GM21447 (cell line): ENCODE data around the gene PXK.

Experiments used
- ATAC-seq: cut with Tn5 transposase; IDR thresholded peaks from one replicate; pipeline ENCODE4 v1.9.1; 2021; ENCODE audit not compliant: unreplicated experiment

The PXK gene

DNA sequence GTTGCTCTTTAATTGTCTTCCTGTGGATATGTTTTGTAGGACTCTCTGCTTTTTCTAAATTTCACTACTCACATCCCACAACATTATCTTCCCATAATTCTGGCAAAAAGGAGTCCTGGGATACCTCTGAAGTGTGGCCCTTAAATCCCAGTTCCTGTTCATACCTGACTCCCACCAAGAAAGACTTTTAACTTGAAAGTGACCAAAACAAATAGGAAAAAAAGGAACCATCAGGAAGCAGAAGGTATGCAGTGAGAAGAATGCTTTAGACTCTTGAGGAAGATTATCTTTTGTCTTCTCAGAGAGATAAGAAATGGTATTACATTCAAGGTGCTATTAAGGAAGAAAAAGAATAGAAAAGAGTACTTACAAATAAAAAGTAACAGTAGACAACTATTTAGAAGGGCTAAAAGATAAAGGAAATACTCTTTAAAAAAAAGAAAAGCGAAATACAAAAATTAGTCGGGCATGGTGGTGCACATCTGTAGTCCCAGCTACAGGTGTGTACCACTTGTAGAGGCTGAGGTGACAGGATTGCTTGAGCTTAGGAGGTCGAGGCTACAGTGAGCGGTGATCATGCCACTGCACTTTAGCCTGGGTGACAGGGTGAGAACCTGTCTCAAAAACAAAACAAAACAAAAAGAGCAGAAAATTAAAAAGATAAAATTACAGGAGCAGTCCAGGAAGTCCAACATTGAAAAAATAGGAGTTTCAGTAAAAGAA, 46.8 kb downstream of the PXK start:
- ATAC-seq = no peak

DNA sequence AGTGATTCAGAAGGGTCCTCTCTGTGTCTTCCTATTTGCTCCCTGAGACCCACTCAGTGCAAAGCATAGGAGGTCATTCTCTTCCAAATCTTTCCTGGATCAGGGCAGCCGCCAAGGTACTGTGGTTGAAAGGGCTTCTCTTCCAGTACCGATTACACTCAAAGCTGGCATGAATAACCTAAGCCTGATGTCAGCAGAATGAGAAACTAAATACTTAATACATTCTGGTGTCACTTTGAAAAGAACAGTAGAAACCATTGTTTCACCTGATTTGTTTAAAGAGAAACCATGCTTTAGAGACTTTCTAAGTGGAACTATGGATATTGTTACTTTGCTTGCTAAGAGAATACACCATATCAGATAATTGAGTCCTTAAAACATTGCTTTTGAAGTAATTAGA, 50.8 kb downstream of the PXK start:
- no peak for ATAC-seq

DNA sequence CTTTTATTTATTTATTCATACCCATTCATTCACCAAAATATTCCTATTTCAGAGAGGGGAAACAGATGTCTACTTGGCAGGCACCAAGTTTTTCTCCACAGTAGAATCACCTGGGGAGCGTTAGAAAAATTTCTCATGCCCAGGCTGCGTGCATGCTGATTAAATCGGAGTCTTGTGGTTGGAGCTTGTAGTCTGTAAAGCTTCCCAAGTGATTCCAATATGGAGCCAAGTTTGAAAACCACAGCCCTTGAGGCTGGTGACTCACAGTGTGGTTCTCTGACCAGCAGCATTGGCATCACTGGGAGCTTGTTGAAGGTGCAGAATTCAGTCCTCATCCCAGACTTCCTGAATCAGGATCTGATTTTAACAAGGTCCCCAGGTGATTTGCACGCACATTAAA, 51.2 kb downstream of the PXK start:
- ATAC-seq = no peak

DNA sequence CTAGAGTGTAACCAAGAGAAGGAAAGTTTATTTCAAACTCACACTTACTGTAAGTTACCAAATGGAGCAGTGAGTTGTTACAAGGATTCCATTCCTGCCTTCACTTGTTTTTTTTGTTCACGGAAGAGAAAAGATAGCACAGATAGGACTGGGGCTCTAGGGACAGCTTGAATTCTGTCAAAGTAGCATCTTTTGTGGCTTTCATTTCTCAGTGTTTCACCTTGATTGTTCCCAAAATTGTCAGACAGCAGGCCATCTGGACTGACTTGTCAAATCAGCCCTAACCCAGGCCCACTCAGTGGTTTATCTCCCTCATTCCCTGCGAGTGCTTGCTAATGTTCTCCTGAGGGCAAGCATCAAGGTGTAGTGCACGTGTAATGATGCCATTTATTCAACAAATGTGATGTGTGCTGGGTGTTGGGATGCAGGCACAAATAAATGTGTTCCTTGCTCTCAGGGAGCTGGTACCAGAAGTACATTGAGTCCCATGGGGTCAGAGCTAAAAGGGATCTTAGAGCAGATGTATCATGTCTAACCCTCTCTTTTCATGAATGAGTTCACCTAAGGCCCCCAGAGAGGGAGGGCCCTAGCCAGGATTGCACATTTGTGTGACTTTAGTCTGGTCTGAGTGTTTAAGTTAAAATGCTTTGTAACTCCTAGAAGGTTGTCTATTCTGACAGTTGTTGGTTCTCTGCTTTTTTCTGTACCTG, 51.8 kb downstream of the PXK start:
- ATAC-seq = no peak

DNA sequence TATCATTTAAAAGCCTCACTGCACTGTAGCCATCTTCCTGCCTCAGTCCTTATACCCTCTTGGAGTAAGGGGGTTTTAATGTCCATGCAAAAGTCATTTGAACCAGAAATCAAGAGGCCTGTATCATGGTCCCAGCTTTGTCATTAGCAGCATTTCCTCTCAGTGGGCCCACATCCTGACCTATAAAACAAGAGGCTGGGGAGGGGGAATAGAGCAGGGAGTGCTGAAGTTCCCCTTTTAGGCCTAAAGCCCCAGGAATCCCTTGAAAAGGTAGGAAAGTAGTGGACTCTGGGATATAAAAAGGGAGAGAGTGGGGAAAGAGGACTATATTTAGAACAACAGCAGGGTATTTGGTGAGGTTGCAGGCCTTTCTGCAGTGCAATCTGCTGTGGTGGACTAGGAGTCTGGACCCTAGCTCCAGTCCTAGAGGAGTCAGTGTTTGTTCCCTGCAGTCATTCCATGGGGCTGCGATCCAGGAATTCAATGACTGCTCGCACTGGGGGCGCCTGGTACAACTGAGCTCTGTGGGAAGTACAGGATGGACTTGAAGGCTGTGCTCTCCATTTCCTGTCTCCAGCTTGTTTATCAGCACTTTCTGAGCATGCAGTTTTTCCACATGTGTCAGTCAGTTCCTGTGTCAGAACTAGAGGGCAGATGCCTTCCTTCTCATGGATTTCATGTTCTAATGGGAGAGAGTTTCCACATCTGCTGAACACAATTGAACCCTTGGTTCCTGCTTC, 54.1 kb downstream of the PXK start:
- ATAC-seq = no peak

DNA sequence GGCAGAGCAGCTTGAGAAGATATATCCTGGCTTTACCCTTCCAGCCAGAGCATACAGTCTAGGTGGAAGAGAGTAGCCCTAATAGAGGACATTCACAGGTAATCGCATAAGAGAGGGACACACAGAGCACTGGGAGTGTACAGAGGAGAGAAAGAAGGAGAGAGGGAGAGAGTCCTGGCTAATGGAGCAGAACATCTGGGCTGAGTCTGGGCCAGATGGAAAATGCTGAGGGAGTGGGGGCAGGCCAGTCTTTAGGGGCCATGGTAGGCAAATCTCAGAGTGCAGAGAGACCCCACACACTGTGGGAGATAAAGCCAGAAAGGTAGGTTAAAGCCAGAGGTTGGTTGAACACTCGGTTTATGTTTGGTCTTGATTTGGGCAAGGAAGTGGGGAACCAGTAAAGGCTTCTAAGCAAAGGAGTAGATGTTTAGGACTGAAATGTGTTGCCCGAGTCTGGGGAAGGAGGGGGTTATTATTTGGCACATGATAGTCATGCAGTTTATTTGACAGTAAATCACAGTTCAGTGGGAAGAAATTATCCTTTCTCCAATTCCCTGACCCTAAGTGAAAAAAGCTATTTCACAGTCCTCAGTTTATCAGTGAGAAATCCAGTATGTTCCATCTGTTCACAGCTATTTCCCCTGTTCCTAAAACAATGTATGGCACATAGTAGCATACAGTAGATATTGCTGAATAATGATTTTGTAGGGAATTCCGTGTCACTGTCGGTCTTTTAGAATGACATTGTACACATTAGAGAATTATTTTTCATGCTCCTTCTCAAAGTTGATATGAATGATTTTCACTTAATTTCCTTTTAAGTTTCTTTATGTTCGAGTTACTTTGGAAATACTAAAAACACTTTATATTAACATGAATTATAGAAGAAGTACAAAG, 55.2 kb downstream of the PXK start:
- ATAC-seq = no peak

DNA sequence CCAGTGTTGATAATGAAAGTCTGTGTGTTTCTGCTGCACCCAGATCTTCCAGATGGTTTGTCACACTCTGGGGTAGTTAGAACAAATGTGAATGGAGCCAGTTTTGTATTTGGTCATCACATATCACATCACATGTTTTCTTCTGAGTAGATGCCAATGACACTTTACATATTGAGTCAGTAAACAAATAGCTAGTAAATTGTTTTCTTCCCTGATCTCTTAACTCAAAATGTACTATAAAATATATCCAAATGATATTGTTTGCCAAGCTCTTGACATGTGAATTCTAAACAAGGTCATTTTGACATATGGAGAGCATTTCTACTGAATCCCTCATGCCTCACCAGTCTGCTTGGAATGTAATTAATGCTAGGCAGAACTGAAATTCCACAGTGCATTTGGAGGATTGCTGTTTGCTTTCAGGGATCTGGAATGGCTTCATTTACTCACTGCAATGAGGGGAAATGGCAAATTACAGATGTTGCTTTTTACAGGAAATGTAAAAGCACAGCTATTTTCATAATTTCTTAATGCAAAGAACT, 55.9 kb downstream of the PXK start:
- ATAC-seq = no peak

DNA sequence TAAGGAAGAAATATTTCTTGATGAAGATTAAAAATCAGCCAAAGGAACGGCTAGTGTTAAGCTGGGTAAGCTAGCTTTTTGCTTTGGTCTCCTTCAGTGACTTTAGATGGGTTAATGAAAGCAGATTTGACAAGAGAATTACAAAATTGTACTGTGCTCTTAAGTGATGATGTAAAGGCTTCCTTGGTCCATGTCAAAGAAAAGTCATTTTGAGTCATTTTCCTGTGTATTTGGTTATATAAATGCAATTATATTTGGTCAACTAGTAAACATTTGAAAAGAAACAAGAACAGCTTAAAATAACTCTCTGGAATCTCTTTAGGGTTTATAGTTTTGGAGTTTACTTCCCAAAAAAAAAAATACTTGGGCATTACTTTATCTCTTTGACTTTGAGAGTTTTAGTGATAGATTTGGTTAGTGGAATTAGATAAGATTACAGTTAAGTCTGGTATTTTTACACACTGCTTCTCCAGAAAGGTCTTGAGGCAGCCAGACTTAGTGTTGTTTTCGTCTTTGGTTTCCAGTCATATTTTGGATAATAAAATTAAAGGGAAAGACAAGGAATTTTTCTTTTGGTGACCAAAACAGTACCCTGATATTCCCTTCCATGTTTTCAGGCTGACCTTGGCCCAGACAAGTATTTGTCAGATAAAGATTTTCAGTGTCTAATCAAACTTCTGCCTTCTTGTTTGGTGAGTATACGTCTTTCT, 58.6 kb downstream of the PXK start:
- no peak for ATAC-seq

DNA sequence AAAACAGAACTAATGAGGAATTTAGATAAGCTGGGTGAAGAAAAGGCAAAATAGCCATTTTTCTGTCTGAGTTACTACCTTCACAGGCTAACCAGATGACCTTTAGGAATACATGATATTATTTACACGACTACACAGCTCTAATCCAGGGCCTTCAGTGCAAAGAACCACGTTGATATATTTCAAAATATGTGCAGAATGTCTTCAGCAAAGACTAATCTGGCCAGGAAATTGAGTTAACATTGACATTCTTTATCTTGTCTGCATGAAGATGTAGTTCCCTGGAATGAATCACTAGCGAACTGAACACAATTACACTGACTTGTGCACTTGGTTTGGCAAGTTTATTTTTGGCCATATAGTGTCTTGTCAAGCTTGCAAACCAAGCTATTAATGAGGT, 59.5 kb downstream of the PXK start:
- ATAC-seq = no peak

DNA sequence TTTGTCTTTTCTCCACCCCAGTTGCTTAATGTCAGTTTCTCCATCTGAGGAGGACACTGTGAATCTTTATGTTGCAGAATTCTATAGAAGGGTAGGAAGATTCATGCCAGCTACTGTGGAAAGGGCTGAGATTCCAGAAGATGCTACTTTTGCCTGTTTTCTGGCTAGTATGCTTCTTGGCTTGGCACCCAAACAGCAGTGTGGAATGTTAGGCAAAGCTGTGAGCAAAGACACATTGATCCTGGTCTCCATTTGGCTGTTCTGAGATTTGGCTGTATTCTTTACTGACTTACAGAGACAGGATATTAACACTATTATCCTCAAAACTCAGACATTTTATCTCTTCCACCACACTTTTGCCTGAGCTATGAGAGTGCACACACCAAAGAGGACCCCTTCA, 61.6 kb downstream of the PXK start:
- ATAC-seq = no peak

DNA sequence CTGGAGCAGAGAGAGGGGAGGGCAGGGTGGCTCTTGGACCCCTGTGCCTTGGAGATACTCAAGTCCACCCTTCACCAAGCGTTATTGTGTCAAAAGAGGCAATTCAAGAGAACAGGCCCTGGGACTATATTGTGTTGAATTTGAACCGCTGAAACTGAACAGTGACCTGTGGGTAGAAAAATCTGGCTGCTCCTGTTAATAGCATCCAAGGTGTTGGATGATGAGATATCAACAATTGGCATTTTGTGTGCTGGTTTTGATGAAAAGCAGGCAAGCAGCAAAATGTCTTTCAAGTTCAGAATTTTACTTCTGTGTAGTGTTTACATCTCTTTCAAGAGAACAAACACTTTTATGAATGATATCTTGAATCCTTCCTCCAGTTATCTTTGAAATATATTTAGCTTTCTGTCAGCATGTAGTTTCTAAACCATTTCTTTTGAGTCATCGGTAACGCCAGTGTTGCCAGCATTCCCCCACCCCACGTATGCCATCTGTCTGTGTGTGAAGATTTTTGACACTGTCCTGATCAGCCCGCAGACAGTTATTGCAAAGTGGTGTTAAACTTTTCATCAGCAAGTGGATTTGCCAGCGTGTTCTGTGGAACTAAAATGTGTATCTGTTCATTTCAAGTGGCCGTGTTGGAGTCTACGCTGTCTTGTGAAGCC, 66.1 kb downstream of the PXK start:
- no peak for ATAC-seq

DNA sequence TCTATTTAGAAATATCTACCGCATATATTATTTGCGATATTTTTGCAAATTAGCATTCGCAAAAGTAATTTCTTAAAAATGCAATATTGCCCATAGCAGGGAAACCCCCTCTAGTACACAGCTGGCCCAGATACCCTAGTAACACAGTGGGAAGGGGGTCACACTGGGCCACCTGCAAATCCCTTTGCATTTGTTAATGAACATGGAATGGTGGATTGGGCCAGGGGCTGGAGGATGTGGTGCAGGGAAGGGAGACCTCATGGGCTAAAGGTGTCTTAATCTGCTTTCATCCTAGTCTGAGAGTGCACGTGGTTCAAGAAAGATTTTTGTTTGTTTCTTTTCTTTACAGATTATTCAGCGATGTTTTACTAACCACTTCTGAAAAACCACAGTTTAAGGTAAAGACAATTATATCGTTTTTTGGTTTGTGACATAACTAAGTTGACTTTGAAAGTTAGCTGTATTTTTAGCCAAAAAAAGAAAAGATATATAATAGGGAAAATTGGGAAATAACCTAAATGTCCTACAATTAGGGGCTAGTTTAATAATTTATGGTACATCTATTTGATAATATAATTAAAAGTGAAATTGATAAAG, 70.9 kb downstream of the PXK start:
- no peak for ATAC-seq

DNA sequence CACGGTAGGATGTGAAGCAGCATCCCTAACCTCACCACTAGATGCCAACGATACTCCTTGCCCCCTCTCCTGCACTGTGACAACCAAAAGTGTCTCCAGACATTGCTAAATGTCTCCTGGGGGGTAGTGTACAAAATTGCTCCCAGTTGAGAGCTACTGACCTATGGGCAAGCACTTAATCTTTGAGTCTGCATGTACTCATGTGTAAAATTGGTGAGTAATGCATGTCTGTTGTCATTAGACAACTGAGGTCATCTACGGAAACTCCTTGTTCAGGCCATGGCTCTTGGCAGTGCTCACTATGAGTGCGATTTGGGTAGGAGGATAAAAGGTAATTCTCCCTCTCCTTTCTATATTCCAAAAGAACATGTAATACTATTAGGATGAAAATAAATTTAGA, 71.7 kb downstream of the PXK start:
- ATAC-seq = no peak

DNA sequence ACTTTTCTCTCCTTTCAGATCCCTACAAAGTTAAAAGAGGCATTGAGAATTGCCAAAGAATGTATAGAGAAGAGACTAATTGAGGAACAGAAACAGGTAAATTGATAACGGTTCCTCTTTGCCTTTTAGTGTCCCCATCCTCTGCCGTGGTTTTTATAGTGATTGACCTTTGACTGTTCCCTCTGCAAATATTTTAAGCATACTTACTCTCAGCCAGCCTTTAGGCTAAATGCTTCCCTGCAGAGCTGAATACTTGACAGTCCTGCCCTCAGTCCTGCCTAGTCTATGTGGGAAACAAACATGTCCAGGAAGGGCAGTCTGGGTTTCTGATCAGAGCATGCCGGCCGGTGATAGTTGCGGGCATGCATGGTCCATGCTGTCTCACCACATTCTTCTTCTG, 76.2 kb downstream of the PXK start:
- ATAC-seq = no peak

DNA sequence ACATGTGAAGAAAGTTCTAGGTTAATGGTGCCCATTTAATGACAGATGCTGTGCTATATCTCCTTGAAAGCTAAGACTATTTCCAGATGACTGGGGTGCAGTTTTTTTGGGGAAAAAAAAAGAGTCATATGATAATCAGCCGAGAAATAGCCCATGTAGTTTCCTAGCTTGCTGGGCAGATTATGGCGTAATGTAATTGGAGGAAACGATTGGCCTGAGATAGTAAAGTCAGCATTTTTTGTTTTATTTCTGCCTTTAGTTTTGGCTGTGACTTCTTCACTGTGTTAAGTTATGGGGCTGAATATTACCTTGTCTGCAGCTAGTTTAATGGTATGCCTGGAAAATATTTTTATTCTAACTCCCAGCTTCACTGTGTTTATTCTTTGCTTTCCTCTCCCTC, 77.0 kb downstream of the PXK start:
- ATAC-seq = no peak

DNA sequence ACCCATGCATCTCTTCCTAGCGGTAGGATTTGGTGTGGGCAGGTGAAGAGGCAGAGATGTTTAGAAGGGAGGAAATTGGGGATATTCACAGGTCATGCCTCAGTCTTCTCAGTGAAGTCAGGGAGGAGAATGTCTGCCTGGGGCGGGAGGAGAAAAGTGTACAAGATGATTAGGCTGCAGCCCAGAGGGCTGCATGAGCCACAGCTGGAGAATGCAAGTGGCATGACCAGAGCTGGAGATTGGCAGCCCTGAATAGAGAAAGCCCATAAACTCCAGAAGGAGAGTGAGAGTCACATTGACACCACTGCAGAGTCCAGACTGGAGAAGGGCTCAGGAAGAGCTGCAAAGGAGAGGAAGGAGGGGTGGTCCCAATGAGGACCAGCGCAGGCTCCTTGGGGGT, 78.3 kb downstream of the PXK start:
- ATAC-seq = no peak

DNA sequence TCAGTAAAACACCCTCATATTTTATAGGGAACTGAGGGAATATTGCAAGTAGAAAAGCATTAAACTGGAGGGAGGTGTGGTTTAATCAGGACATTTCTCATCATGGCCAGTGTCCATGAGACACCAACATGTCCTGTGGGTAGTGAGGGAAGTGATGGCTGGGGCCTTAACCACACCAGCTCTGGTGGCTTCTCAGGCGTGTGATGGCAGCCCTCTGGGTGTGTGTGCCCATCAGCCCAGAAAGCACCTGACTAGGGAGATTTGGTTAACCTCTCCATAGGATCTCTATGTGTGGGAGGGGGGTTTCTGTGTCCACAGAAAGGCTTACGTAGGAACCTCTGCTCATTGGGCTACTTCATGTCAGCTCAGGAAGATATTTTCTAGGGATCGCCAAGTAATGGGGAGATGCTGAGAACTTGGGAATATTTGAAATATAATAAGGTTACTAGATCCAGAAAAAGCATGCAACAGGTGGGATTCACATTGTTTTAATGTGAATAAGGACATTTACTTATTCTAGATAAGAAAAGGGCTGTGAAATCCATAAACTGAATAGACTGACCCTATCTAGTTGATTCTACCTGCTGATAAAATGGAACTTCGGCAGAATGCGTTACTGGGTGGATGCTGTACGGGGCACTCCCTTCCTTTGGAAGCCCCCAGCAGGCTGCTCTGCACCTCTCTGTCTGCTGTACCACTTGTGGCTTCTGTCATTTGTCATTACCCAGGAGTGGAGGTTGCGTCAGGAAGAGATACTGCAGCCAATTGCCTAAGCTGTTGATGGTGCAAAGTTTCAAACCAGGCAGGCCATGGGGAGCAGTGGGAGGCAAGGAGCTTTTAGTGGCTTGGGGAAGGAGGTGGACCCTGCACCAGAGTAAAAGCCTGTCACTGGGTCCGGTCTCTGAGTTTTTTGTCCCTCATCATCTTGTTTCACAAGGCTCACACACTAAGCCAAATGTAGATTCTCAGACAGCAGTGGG, 79.4 kb downstream of the PXK start:
- ATAC-seq = no peak

DNA sequence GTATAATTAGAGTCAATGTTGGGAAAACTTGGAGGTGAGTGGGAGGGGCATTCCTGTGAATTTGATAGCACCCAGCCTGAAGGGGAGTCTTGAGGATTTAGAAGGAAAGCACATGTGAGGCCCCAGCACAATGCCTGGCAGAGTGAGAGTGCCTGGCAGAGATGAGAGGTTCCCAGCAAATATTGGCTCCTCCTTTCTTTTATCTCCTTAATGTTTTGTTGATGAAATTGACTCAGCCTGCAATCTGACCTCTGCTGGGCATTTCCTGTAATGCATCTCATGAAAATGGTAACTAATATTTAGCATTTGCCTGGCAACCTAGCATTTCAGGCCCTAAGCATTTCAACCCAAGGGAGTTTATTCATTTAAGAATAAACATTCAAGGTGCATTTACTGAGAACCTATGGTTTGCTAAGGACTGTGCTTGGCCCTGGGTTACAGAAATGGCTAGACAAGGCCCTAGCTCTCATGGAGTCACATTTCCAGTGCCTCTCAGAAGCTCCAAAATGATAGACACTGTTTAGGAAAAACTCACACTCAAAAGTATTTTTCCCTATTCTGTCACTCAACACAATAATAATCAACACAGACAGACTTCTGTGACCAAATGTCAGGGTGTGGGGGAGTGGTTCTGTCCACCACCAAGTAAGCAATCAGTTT, 82.0 kb downstream of the PXK start:
- no peak for ATAC-seq
